ENCODE measurements around the gene ARHGEF38.

ARHGEF38 gene

DNA sequence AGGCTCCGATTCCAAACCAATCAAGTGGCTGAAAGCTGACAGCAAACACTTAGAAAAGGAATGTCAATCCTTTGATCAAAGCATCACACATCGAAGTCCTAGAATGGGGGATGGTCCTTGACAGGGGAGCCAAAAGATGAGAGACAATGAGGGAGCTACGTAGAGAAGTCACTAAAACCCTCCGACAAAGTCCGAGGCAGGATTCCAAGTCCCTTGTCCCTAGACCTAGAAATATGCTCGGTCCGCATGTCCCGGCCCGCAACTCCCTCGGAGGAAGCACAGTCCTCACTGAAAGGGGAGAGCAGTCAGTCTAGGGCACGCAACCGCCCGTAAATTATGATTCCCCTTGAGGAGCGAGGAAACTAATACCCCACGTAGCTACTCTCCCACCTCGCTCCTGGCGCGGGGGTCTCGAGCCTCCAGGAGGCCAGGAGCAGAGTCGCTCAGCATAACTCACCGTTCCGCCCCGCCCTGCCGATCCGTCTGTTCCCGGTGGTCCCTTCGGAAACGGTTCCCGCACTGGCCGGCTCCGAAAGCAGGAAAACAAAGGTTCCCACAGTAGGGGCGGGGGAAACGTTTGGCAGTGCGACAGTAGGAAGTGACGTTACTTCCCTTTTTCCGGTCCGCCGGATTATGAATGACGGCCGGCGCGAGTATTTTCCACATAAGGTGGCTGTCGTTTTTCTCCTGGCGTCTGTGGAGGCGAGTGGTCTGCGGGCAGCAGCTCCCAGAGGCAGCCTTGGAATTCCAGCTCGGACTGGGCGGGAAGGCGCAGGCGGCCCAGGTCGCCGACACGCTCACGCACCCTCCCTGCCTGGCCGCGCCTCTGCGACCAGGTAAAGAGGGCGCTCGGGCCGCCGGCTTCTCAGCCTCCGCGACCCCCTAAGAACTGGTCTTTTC is 156.0 kb downstream of the ARHGEF38 start, which contains the start of the genes GSTCD and INTS12:
Gene GSTCD (plus strand): TSS at position 604 of the 900 bp plus-strand sequence. CDS start 8,830 bp downstream, outside the sequence.
Gene INTS12 (minus strand): TSS at position 509 of the 900 bp plus-strand sequence. CDS start 8,684 bp downstream, outside the sequence.
- TF ChIP-seq, protein P1, sequence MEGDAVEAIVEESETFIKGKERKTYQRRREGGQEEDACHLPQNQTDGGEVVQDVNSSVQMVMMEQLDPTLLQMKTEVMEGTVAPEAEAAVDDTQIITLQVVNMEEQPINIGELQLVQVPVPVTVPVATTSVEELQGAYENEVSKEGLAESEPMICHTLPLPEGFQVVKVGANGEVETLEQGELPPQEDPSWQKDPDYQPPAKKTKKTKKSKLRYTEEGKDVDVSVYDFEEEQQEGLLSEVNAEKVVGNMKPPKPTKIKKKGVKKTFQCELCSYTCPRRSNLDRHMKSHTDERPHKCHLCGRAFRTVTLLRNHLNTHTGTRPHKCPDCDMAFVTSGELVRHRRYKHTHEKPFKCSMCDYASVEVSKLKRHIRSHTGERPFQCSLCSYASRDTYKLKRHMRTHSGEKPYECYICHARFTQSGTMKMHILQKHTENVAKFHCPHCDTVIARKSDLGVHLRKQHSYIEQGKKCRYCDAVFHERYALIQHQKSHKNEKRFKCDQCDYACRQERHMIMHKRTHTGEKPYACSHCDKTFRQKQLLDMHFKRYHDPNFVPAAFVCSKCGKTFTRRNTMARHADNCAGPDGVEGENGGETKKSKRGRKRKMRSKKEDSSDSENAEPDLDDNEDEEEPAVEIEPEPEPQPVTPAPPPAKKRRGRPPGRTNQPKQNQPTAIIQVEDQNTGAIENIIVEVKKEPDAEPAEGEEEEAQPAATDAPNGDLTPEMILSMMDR (IDR thresholded peaks at IDR 0.05; ENCODE audit: borderline replicate concordance, control extremely low read depth, extremely low read depth, insufficient read depth, missing control alignments) = no peak
- in situ Hi-C loops (cut with MboI; ENCODE audit: low sequenced_read_pairs, unreplicated experiment) = no loop called here
- DNase-seq (ENCODE audit: low spot score) = peak; percentile 86

DNA sequence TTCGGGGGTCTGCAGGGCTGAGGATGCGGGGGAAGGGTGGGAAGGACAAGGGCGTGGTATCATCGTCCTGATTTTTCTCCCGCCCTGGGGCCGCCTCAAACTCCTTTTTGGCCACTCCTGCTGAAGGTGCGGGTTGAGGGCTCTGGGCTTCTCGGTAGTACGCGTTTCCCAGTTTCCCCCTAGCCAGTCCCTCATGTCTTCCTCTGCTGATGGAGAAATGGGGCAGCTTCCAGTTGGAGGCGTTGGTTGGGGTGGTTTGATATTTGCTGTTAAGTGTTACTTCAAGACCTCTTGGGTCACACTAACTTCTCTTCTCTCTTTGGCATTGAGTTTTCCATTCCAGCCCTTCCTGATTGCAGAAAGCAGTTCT is 156.6 kb downstream of the ARHGEF38 start:
- DNase-seq (ENCODE audit: low spot score) = peak; percentile 47
- TF ChIP-seq, protein P1 (IDR thresholded peaks at IDR 0.05; ENCODE audit: borderline replicate concordance, control extremely low read depth, extremely low read depth, insufficient read depth, missing control alignments) = no peak
- in situ Hi-C loops (cut with MboI; ENCODE audit: low sequenced_read_pairs, unreplicated experiment) = no loop called here

DNA sequence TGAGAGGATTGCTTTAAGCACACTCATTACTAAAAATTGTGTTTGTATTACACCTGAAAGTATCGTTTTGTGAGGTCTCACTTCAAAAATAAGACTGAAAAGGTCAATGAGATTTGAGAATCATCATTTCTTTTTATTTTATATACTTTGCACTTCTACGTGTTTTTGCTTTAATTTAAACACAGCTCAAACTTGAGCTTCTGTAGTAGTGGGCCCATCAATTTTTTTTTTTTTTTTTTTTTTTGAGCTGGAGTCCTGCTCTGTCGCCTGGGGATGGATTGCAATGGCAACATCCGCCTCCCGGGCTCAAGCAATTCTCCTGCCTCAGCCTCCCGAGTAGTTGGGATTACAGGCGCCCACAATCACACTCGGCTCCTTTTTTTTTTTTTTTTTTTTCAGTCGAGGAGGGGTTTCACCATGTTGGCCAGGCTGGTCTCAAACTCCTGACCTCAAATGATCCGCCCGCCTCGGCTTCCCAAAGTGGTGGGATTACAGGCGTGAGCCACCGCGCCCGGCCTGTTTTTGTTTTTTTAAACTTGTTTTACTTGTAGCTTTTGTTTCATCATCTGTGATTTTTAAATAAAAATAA is 157.7 kb downstream of the ARHGEF38 start:
- TF ChIP-seq, protein P1 (IDR thresholded peaks at IDR 0.05; ENCODE audit: borderline replicate concordance, control extremely low read depth, extremely low read depth, insufficient read depth, missing control alignments) = no peak
- no peak for DNase-seq (ENCODE audit: low spot score)
- in situ Hi-C loops (cut with MboI; ENCODE audit: low sequenced_read_pairs, unreplicated experiment) = no loop called here

DNA sequence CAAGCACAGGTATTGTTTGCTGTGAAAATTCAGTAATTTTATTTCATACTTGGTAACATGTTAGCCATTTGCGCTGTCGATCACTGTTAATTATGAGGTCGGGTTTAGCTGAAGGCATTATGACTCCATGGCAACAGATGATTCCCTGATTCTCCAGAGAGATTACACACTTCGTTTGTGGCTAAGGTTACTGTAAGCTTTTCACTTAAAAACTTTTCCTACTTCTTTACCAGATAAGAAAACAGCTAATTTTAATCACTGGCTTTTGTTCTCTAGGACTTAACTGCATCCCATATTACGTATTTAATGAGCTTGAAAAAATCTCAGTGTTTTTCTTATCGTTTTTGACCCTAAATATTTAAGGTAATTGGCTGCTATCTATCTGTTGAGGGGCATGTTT is 158.3 kb downstream of the ARHGEF38 start:
- DNase-seq (ENCODE audit: low spot score) = no peak
- TF ChIP-seq, protein P1 (IDR thresholded peaks at IDR 0.05; ENCODE audit: borderline replicate concordance, control extremely low read depth, extremely low read depth, insufficient read depth, missing control alignments) = no peak
- in situ Hi-C loops (cut with MboI; ENCODE audit: low sequenced_read_pairs, unreplicated experiment) = no loop called here

DNA sequence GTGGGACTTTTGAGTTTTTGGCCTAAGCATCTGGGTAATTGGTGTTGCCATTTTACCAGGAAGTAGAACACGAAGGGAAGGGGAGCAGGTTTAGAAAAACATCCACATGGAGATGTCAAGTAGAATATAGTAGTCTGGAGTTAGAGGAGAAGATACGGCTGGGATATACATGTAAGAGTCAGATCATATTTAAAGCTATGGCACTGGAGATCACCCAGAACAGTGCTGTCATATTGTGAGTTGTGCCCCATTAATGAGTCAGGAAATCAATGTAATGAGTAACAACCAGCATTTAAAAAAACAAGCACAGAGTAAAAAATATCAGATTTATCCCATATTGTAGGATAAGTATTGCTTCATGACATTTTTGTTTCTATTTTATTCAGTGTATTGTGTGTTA is 160.3 kb downstream of the ARHGEF38 start:
- DNase-seq (ENCODE audit: low spot score) = no peak
- TF ChIP-seq, protein P1 (IDR thresholded peaks at IDR 0.05; ENCODE audit: borderline replicate concordance, control extremely low read depth, extremely low read depth, insufficient read depth, missing control alignments) = no peak
- in situ Hi-C loops (cut with MboI; ENCODE audit: low sequenced_read_pairs, unreplicated experiment) = no loop called here

DNA sequence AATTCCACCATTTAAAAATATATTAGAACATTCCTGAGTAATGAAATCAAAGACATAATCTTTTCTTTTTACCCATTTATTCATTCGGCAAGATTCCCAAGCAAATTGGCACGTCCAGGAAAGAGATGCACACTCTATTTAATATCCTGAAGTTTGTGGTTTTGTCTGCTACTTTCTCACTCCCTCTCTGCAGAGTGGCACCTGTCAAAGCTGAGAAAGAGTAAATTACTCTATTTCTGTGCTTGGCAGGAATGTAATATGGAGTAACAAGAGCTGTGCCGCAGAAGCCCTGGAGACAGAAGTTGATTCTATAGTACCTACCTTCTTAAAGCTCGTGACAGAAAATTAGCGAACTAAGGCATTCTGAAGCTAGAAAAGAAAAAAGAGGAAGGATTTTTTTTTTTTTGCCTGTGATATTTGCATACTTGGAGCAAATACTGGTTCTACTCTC is 161.7 kb downstream of the ARHGEF38 start:
- in situ Hi-C loops (cut with MboI; ENCODE audit: low sequenced_read_pairs, unreplicated experiment) = no loop called here
- TF ChIP-seq, protein P1 (IDR thresholded peaks at IDR 0.05; ENCODE audit: borderline replicate concordance, control extremely low read depth, extremely low read depth, insufficient read depth, missing control alignments) = no peak
- DNase-seq (ENCODE audit: low spot score) = peak; percentile 31
